Fibroblast of lung (primary cell): ENCODE results near the gene TENT5C.

ENCODE experiments used
- CTCF ChIP-seq, 2 donors: IDR thresholded peaks in 1 of 2; conservative IDR thresholded peaks in 1 of 2; 1 replicate in 1 of 2; 2 replicates in 1 of 2; pipeline ENCODE4 v1.5.1; 2011 to 2012; ENCODE audit warnings: low read length in 2 of 2, control low read depth in 1 of 2, inconsistent platforms in 1 of 2, low read depth in 1 of 2, mild to moderate bottlenecking in 1 of 2
- EZH2 ChIP-seq: IDR thresholded peaks from 2 replicates; pipeline ENCODE4 v1.5.1; 2012; ENCODE audit warnings: low read length, control low read depth, mild to moderate bottlenecking; ENCODE audit errors: missing control alignments

- no peak for TF ChIP-seq CTCF (conservative IDR thresholded peaks at IDR 0.05 in 1 of 2, IDR thresholded peaks at IDR 0.05 in 1 of 2; ENCODE audit: low read depth in 1 of 2, low read length in 2 of 2)
- TF ChIP-seq EZH2, result no peak
Observed at GRCh38 chr1:117646007-117646811, 40.4 kb downstream of the TENT5C start.
